Esophagus muscularis mucosa (tissue), 3 donors: ENCODE data around the gene WDR64.

Source experiments
- CTCF ChIP-seq, 3 experiments: fragments of 200-600 bp in 2 of 3; fragments of 450-650 bp in 1 of 3; sonication (generic) in 2 of 3; IDR thresholded peaks; one replicate each; pipeline ENCODE4 v1.5.1; 2017 to 2019; ENCODE audit warnings: antibody characterized with exemption in 3 of 3, mild to moderate bottlenecking in 2 of 3, moderate library complexity in 1 of 3
- POLR2A ChIP-seq: fragments of 450-650 bp; IDR thresholded peaks from one replicate; pipeline ENCODE4 v1.6.1; 2017; ENCODE audit warnings: antibody characterized with exemption, moderate library complexity, mild to moderate bottlenecking, low read depth
- POLR2AphosphoS5 ChIP-seq, 2 donors: sonication (generic); formaldehyde crosslinking; IDR thresholded peaks; one replicate each; pipeline ENCODE4 v1.6.1; 2017; ENCODE audit warnings: antibody characterized with exemption in 2 of 2

- TF ChIP-seq POLR2AphosphoS5 (IDR thresholded peaks at IDR 0.05) (no peak), POLR2A (no peak), CTCF (IDR thresholded peaks at IDR 0.05) (no peak)
Measured at GRCh38 chr1:241695246-241696171, 43.4 kb downstream of the WDR64 start.
